Osteoblast (primary cell): ENCODE measurements around the gene CRBN. TPM values are rescaled to one million over a fixed set of nuclear protein-coding genes. Genes with fewer than 3 reads are reported as not detected.

ENCODE experiments used
- DNase-seq: peaks from one replicate; pipeline ENCODE4 v3.0.0; 2011; ENCODE audit warnings: low spot score, mixed read lengths; ENCODE audit not compliant: insufficient read length; ENCODE audit errors: missing footprints
- H2AFZ ChIP-seq: 2 replicates; pipeline ENCODE4 v1.6.0; 2011; ENCODE audit warnings: mild to moderate bottlenecking, low read length
- H3K27ac ChIP-seq: 2 replicates; pipeline ENCODE4 v1.5.1; 2011; ENCODE audit warnings: mild to moderate bottlenecking, low read depth, low read length, moderate library complexity
- H3K27me3 ChIP-seq: 2 replicates; pipeline ENCODE4 v1.6.0; 2012; ENCODE audit warnings: mild to moderate bottlenecking, control low read depth, inconsistent platforms, low read length, moderate library complexity; ENCODE audit not compliant: insufficient read depth
- H3K36me3 ChIP-seq: 2 replicates; pipeline ENCODE4 v1.5.1; 2011; ENCODE audit warnings: mild to moderate bottlenecking, low read length, control low read depth, moderate library complexity; ENCODE audit not compliant: insufficient read depth
- H3K4me1 ChIP-seq: 2 replicates; pipeline ENCODE4 v1.5.1; 2011; ENCODE audit warnings: mild to moderate bottlenecking, low read length, control low read depth, moderate library complexity; ENCODE audit not compliant: insufficient read depth
- H3K4me2 ChIP-seq: 2 replicates; pipeline ENCODE4 v1.6.0; 2011; ENCODE audit warnings: mild to moderate bottlenecking, low read length; ENCODE audit not compliant: insufficient read depth
- H3K4me3 ChIP-seq: fragments of 200-600 bp; sonication (generic); 3 replicates; pipeline ENCODE4 v1.5.1; 2012; ENCODE audit warnings: mild to moderate bottlenecking, low read length, inconsistent platforms; ENCODE audit not compliant: insufficient read depth
- H3K79me2 ChIP-seq: 2 replicates; pipeline ENCODE4 v1.6.0; 2012; ENCODE audit warnings: mild to moderate bottlenecking, low read length, control low read depth, inconsistent platforms; ENCODE audit not compliant: insufficient read depth
- H3K9me3 ChIP-seq: 2 replicates; pipeline ENCODE4 v1.5.1; 2011; ENCODE audit warnings: low read depth, low read length, control low read depth
- H4K20me1 ChIP-seq: 2 replicates; pipeline ENCODE4 v1.6.0; 2012; ENCODE audit warnings: mild to moderate bottlenecking, low read length, control low read depth; ENCODE audit not compliant: insufficient read depth
- total RNA-seq: library from RNA; depleted of rRNA; stranded (reverse); fragments of >200 nt; gene quantifications from 2 replicates; pipeline ENCODE4 v1.2.3, GENCODE V29; 2012
- TF ChIP-seq, protein P1 (sequence below): IDR thresholded peaks from 2 replicates; pipeline ENCODE4 v1.5.1; 2011; ENCODE audit warnings: mild to moderate bottlenecking, low read depth, low read length, moderate library complexity; ENCODE audit errors: extremely low read depth

CRBN gene
- total RNA-seq, 1 donor = 76.0 TPM

- Histone ChIP-seq H3K79me2 (peaks cover 64% of the 10 kb centered on the region), H3K4me1 (no peaks in the 10 kb centered on the region), H3K4me2 (no peak overlapping the region), H3K27me3 (no peaks in the 10 kb centered on the region), H2AFZ (no peak overlapping the region), H4K20me1 (peaks cover 21% of the 10 kb centered on the region), H3K9me3 (no peaks in the 10 kb centered on the region), H3K36me3 (peaks cover 44% of the 10 kb centered on the region), H3K4me3 (no peak overlapping the region), H3K27ac (no peak overlapping the region)
- TF ChIP-seq, protein P1, sequence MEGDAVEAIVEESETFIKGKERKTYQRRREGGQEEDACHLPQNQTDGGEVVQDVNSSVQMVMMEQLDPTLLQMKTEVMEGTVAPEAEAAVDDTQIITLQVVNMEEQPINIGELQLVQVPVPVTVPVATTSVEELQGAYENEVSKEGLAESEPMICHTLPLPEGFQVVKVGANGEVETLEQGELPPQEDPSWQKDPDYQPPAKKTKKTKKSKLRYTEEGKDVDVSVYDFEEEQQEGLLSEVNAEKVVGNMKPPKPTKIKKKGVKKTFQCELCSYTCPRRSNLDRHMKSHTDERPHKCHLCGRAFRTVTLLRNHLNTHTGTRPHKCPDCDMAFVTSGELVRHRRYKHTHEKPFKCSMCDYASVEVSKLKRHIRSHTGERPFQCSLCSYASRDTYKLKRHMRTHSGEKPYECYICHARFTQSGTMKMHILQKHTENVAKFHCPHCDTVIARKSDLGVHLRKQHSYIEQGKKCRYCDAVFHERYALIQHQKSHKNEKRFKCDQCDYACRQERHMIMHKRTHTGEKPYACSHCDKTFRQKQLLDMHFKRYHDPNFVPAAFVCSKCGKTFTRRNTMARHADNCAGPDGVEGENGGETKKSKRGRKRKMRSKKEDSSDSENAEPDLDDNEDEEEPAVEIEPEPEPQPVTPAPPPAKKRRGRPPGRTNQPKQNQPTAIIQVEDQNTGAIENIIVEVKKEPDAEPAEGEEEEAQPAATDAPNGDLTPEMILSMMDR = no peak
- no peak for DNase-seq
These were observed 44.6 kb downstream of the CRBN start for GRCh38 chr3:3134750-3135448.

- Histone ChIP-seq H3K4me1 (no peaks in the 10 kb centered on the region), H3K27me3 (no peaks in the 10 kb centered on the region), H2AFZ (no peak overlapping the region), H3K79me2 (peaks cover 72% of the 10 kb centered on the region), H3K4me3 (no peak overlapping the region), H3K9me3 (no peaks in the 10 kb centered on the region), H3K4me2 (no peak overlapping the region), H4K20me1 (peaks cover 21% of the 10 kb centered on the region), H3K27ac (no peak overlapping the region), H3K36me3 (peaks cover 42% of the 10 kb centered on the region)
- TF ChIP-seq, protein P1 = no peak
- no peak for DNase-seq
These were observed 46.0 kb downstream of the CRBN start for GRCh38 chr3:3133500-3133899.

DNA sequence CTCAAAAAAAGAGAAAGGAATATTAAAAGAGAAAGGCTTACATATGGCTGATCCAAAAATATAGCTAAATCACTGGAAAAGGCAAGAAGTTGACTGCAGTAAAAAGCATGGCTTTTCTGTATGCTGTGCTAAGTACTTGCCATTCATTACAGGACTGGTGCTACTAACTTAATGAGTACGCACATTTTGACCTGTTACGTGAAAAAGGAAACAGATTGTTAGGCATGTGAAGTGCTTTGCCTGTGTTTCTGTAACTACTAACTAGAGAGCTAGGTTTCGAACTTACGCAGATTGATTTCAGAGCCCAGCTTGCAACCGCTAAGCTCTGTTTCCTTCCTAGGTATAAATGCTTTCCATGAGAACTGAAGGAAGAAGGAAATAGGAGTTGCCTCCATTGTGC lies 49.9 kb downstream of the CRBN start:
- Histone ChIP-seq H3K27ac (no peak overlapping the region), H3K79me2 (peaks cover 56% of the 10 kb centered on the region), H3K4me3 (no peak overlapping the region), H4K20me1 (no peaks in the 10 kb centered on the region), H3K9me3 (no peaks in the 10 kb centered on the region), H3K27me3 (no peaks in the 10 kb centered on the region), H3K36me3 (peaks cover 30% of the 10 kb centered on the region), H3K4me2 (no peak overlapping the region), H2AFZ (no peak overlapping the region), H3K4me1 (peaks cover 10% of the 10 kb centered on the region)
- no peak for DNase-seq
- TF ChIP-seq, protein P1 = no peak

DNA sequence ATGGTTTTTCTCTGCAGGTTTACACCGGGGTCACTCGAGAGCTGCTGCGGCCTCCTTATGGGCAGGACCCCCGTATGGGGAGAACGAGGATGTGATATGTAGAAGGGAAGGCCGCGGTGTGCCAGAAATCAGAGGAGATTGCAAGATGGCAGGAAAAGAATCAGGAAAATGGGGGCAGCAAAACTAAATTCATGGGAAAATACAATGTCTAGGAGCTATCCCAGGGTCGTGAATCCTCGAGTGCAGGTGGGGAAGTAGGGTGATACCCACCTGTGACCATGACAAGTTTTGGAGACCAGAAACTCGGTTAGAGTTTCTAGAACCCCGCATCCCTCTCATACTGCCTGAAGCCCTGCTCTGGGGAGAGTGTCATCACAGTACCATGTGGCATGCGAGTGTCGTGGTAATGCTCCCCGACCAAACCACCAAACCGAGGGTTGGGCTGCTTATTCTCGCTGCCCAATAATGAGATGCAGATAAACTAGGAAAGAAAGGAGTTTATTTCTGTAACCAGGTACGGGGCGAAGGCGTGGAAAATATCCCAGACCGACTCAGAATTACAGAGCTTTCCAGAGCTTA lies 52.0 kb downstream of the CRBN start:
- Histone ChIP-seq H3K4me3 (peak overlapping the region; percentile 76), H2AFZ (peak overlapping the region; percentile 90), H3K79me2 (peaks cover 38% of the 10 kb centered on the region), H3K9me3 (no peaks in the 10 kb centered on the region), H3K4me1 (peaks cover 10% of the 10 kb centered on the region), H3K4me2 (peak overlapping the region; percentile 87), H3K27ac (peak overlapping the region; percentile 97), H4K20me1 (no peaks in the 10 kb centered on the region), H3K36me3 (peaks cover 26% of the 10 kb centered on the region), H3K27me3 (no peaks in the 10 kb centered on the region)
- TF ChIP-seq, protein P1 = no peak
- DNase-seq = peak; percentile 53
